Endothelial cell of umbilical vein (primary cell): ENCODE data around the gene FGF10.

Experiments
- EZH2 ChIP-seq: IDR thresholded peaks from 2 replicates; pipeline ENCODE4 v1.6.1; 2012; ENCODE audit warnings: borderline replicate concordance, low read depth, mild to moderate bottlenecking, moderate library complexity, low read length, inconsistent platforms; ENCODE audit not compliant: severe bottlenecking
- GATA2 ChIP-seq: IDR thresholded peaks from 2 replicates; pipeline ENCODE4 v1.7.0; 2011; ENCODE audit warnings: low read depth, mild to moderate bottlenecking, moderate library complexity, mixed read lengths, low read length; ENCODE audit not compliant: insufficient read length, insufficient read depth
- MYC ChIP-seq: IDR thresholded peaks from one replicate; pipeline ENCODE4 v1.6.1; 2011; ENCODE audit warnings: mild to moderate bottlenecking, low read depth, low read length
- POLR2A ChIP-seq: IDR thresholded peaks from 2 replicates; pipeline ENCODE4 v1.6.1; 2012; ENCODE audit warnings: low read depth, mild to moderate bottlenecking, control low read depth, low read length
- POLR2AphosphoS5 ChIP-seq: IDR thresholded peaks from 2 replicates; pipeline ENCODE4 v1.6.1; 2012; ENCODE audit warnings: low read depth, mild to moderate bottlenecking, control low read depth, low read length, moderate library complexity; ENCODE audit not compliant: insufficient read depth
- TF ChIP-seq, protein P1 (sequence below), 2 donors: IDR thresholded peaks; 1 replicate in 1 of 2; 2 replicates in 1 of 2; pipeline ENCODE4 v1.5.1; 2011; ENCODE audit warnings: low read length in 2 of 2, mild to moderate bottlenecking in 2 of 2, moderate library complexity in 2 of 2, control low read depth in 1 of 2, inconsistent platforms in 1 of 2, low read depth in 1 of 2; ENCODE audit not compliant: insufficient read depth in 1 of 2; ENCODE audit errors: extremely low read depth in 1 of 2
- TF ChIP-seq, protein P2 (sequence below): IDR thresholded peaks from 2 replicates; pipeline ENCODE4 v1.6.1; 2011; ENCODE audit not compliant: insufficient read depth, insufficient read length

DNA sequence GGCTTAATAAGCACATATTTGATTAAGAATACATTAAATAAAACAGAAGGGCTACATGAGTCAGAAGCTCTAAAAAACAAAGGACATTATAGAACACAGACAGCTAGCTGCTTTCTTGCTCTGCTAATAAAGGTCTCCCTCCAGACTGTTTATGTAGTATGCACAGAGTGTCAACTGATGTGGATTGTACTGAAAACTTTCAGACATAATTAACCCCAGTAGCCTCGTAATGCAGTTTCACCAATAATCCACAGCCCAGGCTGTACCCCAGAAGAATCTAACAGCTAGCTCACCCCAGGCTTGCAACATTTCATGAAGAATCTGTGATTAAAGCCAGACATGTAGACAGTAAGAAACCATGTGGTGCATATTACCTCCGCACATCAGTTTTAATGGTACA lies 30.8 kb downstream of the FGF10 start:
- TF ChIP-seq, protein P1, sequence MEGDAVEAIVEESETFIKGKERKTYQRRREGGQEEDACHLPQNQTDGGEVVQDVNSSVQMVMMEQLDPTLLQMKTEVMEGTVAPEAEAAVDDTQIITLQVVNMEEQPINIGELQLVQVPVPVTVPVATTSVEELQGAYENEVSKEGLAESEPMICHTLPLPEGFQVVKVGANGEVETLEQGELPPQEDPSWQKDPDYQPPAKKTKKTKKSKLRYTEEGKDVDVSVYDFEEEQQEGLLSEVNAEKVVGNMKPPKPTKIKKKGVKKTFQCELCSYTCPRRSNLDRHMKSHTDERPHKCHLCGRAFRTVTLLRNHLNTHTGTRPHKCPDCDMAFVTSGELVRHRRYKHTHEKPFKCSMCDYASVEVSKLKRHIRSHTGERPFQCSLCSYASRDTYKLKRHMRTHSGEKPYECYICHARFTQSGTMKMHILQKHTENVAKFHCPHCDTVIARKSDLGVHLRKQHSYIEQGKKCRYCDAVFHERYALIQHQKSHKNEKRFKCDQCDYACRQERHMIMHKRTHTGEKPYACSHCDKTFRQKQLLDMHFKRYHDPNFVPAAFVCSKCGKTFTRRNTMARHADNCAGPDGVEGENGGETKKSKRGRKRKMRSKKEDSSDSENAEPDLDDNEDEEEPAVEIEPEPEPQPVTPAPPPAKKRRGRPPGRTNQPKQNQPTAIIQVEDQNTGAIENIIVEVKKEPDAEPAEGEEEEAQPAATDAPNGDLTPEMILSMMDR (IDR thresholded peaks at IDR 0.05; ENCODE audit: extremely low read depth in 1 of 2, insufficient read depth in 1 of 2, low read depth in 1 of 2, low read length in 2 of 2), result no peak
- TF ChIP-seq EZH2 (no peak), POLR2A (no peak), POLR2AphosphoS5 (no peak), GATA2 (no peak), MYC (no peak)
- TF ChIP-seq, protein P2, sequence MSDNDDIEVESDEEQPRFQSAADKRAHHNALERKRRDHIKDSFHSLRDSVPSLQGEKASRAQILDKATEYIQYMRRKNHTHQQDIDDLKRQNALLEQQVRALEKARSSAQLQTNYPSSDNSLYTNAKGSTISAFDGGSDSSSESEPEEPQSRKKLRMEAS, result no peak
